DOHH2 (cell line): Measurements from ENCODE around the gene PLCL1.

Source experiments
- H3F3A ChIP-seq: fragments of 200-600 bp; sonication (generic), shearing (Covaris generic); 2 replicates; pipeline ENCODE4 v1.6.0; 2016; ENCODE audit warnings: antibody characterized with exemption, mild to moderate bottlenecking; ENCODE audit not compliant: control insufficient read depth, insufficient read depth
- H3K27ac ChIP-seq: fragments of 200-600 bp; sonication (generic); 2 replicates; pipeline ENCODE4 v1.5.1; 2014; ENCODE audit warnings: low read depth, mild to moderate bottlenecking, low read length, moderate library complexity
- H3K27me3 ChIP-seq: fragments of 200-600 bp; sonication (generic); 2 replicates; pipeline ENCODE4 v1.6.1; 2014; ENCODE audit warnings: mild to moderate bottlenecking, low read length, mixed read lengths; ENCODE audit not compliant: control insufficient read depth
- H3K36me3 ChIP-seq: fragments of 200-600 bp; sonication (generic); 2 replicates; pipeline ENCODE4 v1.6.1; 2014; ENCODE audit warnings: mild to moderate bottlenecking, low read length, moderate library complexity, mixed read lengths; ENCODE audit not compliant: control insufficient read depth
- H3K4me1 ChIP-seq: fragments of 200-600 bp; sonication (generic); 2 replicates; pipeline ENCODE4 v1.6.1; 2014; ENCODE audit warnings: mild to moderate bottlenecking, low read length, mixed read lengths; ENCODE audit not compliant: control insufficient read depth
- H3K4me2 ChIP-seq: fragments of 200-600 bp; sonication (generic); 2 replicates; pipeline ENCODE4 v1.6.0; 2014; ENCODE audit warnings: mild to moderate bottlenecking, low read length, moderate library complexity
- H3K4me3 ChIP-seq: fragments of 200-600 bp; sonication (generic); 2 replicates; pipeline ENCODE4 v1.5.1; 2014; ENCODE audit warnings: mild to moderate bottlenecking, low read length, mixed read lengths
- H3K79me2 ChIP-seq: fragments of 200-600 bp; sonication (generic); 2 replicates; pipeline ENCODE4 v1.6.1; 2014; ENCODE audit warnings: mild to moderate bottlenecking, low read length, mixed read lengths; ENCODE audit not compliant: control insufficient read depth
- H3K9me2 ChIP-seq: fragments of 200-600 bp; sonication (generic); replicated peaks from 2 replicates; pipeline ENCODE4 v1.6.1; 2014; ENCODE audit warnings: mild to moderate bottlenecking, low read length, mixed read lengths; ENCODE audit not compliant: control insufficient read depth
- H3K9me3 ChIP-seq: fragments of 200-600 bp; sonication (generic); 2 replicates; pipeline ENCODE4 v1.6.1; 2014; ENCODE audit warnings: antibody characterized with exemption, low read length, mixed read lengths; ENCODE audit not compliant: control insufficient read depth, insufficient read depth
- H4K20me1 ChIP-seq: fragments of 200-600 bp; sonication (generic); 2 replicates; pipeline ENCODE4 v1.6.0; 2014; ENCODE audit warnings: low read depth, mild to moderate bottlenecking, antibody characterized with exemption, low read length, moderate library complexity; ENCODE audit not compliant: control insufficient read depth, insufficient read depth
- CTCF ChIP-seq: fragments of 200-600 bp; sonication (generic); IDR thresholded peaks from one replicate; pipeline ENCODE4 v1.5.1; 2014; ENCODE audit warnings: antibody characterized with exemption, mild to moderate bottlenecking, low read depth, low read length; ENCODE audit not compliant: poor library complexity, severe bottlenecking
- EZH2phosphoT487 ChIP-seq: fragments of 200-600 bp; sonication (generic); IDR thresholded peaks from 2 replicates; pipeline ENCODE4 v1.6.1; 2017; ENCODE audit warnings: borderline replicate concordance, mild to moderate bottlenecking, antibody characterized with exemption, low read length, moderate library complexity, mixed read lengths

Gene PLCL1

DNA sequence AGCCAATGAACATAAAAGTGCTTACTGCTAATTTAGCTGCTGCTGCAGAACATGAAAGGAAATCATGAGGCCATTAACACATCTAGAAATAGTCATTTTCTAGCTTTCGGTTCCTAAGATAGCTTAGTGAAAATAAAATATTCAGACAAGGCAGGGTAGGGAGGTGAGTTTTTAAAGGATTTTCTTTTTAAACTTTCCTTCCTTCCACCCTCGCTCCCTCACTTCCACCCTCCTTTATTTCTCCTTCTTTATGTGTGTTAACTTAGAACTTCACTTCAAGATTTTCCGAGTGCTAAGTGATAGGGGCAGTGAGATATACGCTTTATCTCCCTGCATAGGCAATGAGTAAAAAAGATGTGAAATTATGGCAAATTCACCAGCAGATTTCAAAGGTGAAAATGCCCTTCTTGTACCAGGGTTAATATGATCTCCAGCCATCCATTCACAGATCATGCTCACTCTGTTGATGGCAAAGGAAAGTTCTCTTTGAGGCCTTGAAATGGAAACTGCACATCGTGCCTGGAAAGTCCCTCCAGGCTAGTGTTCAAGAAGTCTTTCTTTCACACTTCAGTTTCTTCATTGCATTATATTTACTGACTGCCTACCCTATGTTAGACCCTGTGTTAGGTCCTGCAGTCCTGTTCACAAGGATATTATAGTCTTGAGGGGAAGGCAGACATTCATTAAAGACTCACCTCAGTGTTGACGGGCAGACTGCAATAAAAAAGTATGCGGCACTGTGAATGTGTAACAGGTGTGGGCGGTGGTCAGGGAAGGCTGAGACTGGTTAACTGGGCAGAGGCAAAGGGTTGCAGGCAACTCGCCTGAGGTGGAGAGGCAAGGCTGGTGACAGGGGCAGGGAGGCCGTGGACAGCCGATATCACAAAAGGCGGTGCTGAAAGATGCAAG, 200.8 kb downstream of the PLCL1 start:
- no peaks in the 10 kb centered on the region for H3K4me1 ChIP-seq
- H3K27ac ChIP-seq: no peak overlapping the region
- no peaks in the 10 kb centered on the region for H3F3A ChIP-seq
- no peaks in the 10 kb centered on the region for H4K20me1 ChIP-seq
- H3K27me3 ChIP-seq: no peaks in the 10 kb centered on the region
- no peaks in the 10 kb centered on the region for H3K9me2 ChIP-seq
- H3K4me3 ChIP-seq: no peak overlapping the region
- no peak overlapping the region for H3K4me2 ChIP-seq
- H3K36me3 ChIP-seq: no peaks in the 10 kb centered on the region
- H3K9me3 ChIP-seq: no peaks in the 10 kb centered on the region
- TF ChIP-seq CTCF (no peak), EZH2phosphoT487 (no peak)
- H3K79me2 ChIP-seq: no peaks in the 10 kb centered on the region

DNA sequence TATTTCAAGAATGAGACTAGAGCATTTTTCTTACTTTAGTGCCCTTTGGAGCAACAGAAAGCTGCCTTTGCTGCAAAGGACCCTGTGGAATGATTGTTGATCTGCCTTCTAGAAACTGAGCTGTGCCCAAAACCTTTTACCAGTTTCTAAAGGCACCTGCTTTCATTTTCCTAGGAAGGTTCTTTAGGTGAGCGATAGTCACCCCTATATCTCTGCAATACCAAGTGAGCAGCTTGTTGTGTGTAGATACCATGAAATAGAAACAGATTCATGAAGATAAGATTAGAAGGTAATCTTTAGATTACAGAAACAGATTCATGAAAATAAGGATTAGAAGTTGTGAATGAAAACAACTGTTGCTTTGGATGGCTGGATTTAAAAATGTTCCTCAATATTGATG, 202.3 kb downstream of the PLCL1 start:
- no peaks in the 10 kb centered on the region for H3K27me3 ChIP-seq
- no peak overlapping the region for H3K27ac ChIP-seq
- no peaks in the 10 kb centered on the region for H3F3A ChIP-seq
- H3K9me3 ChIP-seq: no peaks in the 10 kb centered on the region
- no peaks in the 10 kb centered on the region for H3K36me3 ChIP-seq
- H3K4me3 ChIP-seq: no peak overlapping the region
- H3K79me2 ChIP-seq: no peaks in the 10 kb centered on the region
- H3K9me2 ChIP-seq: no peaks in the 10 kb centered on the region
- TF ChIP-seq CTCF (no peak), EZH2phosphoT487 (no peak)
- no peaks in the 10 kb centered on the region for H4K20me1 ChIP-seq
- no peaks in the 10 kb centered on the region for H3K4me1 ChIP-seq
- no peak overlapping the region for H3K4me2 ChIP-seq

- Histone ChIP-seq H3K27me3 (no peaks in the 10 kb centered on the region), H3K79me2 (no peaks in the 10 kb centered on the region), H3K9me3 (no peaks in the 10 kb centered on the region), H3K4me1 (no peaks in the 10 kb centered on the region), H3F3A (no peaks in the 10 kb centered on the region), H3K4me2 (no peak overlapping the region), H3K36me3 (no peaks in the 10 kb centered on the region), H4K20me1 (no peaks in the 10 kb centered on the region), H3K9me2 (no peaks in the 10 kb centered on the region), H3K27ac (no peak overlapping the region), H3K4me3 (no peak overlapping the region)
- TF ChIP-seq CTCF (no peak), EZH2phosphoT487 (no peak)
Observed at GRCh38 chr2:198008230-198008629, 203.8 kb downstream of the PLCL1 start.
